Measurements from ENCODE around the gene GTF3C1.

GTF3C1 gene

GRCh38 chr16:27517664-27518063 lies 32.0 kb downstream of the GTF3C1 start:
- DNase-seq = no peak

DNA sequence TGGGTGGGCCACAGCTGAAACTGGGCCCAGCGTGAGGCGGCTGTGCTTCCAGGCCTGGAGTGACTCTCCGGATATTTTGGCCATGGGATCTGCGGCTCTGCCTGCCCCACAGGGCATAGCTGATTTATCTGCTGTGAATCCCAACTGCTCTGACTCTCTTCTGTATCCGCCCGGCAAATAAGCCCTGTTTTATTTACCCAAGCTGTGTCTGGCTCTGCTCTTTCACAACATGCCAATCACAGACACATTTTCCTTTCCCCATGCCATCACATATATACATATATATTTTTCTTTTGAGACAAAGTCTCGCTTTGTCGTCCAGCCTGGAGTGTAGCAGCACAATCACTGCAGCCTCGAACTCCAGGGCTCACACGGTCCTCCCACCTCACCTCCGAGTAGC lies 33.3 kb downstream of the GTF3C1 start:
- DNase-seq = no peak

- DNase-seq = no peak
Observed at GRCh38 chr16:27515874-27516353, 33.8 kb downstream of the GTF3C1 start.

DNA sequence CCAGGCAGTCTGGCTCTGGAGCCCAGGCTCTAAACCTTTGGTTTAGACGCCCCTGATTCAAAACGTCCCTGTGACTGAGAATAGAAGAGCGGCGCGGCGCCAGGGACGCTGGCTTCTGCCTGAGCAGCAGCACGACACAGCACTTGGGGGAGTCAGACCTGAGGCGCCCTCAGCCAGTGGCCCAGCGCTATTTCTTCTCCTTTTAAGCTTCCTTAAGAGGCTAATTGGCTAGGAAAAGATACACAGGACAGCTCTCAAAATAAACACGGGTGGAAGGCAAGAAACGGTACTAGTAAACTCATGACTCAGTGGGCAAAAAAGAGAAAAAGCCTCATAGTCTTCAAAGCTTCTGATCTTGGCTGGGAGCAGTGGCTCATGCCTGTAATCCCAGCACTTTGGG lies 34.9 kb downstream of the GTF3C1 start:
- DNase-seq = no peak

DNA sequence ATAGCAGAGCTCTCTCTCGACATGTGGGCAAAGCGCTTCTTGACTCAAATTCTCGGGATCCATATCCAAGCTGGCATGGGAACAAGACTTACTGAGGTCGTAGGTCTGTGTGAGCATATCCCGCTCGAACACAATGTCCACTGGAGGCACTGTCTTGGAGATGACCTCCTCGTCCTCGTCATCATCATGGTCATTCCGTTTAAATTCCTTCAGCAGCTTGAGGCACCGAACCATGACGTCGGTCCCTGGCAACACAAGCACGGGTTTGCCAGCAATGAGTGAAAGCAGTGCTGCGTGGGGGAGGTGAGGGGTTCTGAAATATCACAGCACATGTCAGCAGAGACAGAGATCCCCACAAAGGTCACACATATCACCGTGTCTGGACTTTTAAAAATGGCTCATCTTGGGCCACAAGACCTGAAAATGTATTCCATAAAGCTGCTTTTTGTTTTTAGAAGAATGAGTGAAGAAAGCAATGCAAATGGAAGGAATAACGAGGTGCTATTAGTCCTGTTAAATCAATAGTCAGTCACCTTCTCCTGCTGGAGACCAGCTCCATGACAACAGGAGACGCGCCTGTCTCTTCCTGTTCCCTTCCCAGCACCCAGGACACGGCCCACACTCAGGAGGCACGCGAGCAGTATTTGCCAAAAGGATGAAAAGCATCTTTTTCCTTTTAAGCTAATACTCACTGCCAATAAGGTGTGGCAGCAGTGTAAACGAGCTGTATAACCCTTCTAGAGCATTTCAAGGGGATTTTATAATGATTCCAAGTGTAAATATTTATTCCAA lies 37.9 kb downstream of the GTF3C1 start:
- DNase-seq = no peak

DNA sequence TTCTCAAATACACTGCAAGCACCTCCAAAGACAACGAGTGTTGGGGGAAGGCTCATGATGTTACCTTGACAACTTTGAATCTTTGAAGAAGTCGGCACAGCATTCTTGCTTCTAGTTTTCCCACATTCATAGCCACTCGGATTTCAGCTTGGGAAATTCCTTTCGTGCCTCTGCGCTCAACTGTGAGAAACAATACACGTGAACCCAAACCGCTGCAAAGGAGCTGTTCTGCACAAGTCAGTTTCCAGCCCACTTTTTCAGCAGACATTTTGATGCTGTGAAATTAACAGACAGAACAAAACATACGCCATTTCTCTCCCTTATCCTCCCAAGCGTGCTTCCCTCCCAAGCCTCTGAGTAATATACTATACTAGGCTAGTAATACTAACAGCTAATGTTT lies 41.2 kb downstream of the GTF3C1 start:
- no peak for DNase-seq

DNA sequence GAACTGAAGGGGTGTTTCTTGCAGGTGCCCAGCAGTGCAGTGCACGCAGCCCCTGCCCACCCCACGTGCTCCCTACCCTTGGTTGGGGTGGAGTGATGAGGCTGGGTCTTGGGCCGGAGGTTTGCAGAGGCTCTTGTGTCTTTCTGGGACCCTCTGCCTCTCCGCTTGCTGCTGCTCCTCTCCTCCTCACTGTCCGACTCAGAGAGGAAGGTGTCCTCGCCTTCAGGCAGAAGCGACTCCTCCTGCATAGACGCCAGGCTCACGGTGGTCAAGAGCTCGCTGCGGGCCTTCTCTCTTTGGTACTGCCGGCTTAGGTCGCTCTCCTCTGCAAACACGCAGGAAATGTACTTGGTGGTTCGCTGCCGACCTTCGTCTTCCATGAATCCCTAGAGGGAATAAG lies 42.9 kb downstream of the GTF3C1 start:
- no peak for DNase-seq

DNA sequence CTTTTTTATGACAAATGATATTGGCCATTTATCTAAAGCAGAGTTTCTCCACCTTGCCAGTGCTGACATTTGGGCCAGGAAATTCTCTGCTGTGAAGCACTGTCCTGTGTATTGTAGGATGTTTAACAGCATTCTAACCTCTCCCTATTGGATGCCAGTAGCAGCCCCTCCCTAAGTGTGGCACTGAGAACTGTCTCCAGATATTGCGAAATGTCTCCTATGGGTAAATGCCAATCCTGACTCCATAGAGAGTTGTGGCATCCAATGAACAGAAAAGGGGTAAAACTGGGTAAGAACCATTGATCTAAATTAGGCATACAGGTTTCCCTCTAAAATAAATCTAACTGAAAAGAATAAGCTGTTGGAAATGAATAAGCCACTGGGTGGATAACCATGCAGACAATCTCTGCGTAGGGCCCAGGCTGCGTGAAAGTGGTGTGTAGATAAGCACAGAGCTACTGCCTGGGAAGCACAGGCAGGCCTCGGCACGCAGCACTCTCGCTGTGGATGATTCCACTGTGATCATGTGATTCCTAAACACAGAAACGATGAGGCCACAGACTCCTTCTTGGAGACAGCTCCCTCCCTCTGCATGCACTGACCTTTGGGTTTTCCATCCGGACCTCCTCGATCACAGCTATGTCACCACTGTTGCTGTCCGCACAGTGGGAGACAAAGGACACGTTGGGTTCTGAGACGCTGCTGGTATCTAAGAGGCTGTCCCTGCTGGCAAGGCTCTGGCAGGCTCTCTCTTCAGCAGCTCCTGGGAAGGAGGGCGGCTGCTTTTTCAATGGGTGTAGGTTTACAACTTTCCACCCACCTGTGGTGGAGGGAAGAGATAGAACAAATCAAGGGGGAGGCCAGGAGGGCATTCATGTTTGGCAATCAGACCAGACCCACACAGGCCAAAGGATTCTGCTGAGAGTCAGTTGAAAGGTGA lies 44.1 kb downstream of the GTF3C1 start:
- DNase-seq = no peak

- DNase-seq = no peak
Observed at GRCh38 chr16:27503662-27504061, 46.1 kb downstream of the GTF3C1 start.

DNA sequence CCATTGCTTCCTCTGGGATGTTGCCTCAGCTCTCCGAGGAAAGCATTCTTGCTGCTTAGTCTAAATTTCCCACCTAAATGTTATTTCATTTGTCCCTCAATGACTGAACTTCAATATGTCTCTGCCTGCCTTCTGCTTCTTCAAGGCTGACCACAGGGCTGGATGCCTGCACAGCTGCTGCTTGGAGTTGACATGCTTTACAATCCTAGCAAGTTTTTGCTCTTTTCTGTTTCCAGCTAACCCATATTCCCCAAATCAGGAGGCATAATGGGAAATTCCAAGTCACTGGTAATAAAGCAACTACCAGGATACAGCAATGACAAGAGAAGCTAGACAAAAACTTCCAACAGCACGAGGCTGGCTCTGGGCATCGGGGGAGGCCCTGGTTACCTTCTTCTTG lies 48.9 kb downstream of the GTF3C1 start:
- no peak for DNase-seq

DNA sequence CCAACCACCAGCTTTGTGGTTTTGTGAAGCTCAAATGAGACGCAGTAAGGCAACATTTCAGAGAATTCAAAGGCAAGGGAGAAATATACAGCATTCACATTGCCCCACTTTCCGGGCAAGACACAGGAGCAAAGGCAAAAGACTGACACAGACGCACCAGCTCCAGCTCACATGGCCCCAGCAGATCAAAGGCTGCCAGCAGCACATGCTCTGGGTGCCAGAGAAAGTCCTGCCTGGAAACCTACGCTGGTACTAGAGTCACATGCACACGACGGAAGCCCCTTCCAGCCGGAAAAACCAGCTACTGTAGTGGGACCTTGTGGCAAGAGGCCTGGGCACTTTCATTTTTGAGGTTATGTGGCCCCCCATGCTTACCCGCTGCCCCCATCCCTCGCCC lies 50.1 kb downstream of the GTF3C1 start:
- no peak for DNase-seq

GRCh38 chr16:27498916-27499658 lies 50.6 kb downstream of the GTF3C1 start:
- no peak for DNase-seq

GRCh38 chr16:27498031-27498825 lies 51.5 kb downstream of the GTF3C1 start:
- no peak for DNase-seq

DNA sequence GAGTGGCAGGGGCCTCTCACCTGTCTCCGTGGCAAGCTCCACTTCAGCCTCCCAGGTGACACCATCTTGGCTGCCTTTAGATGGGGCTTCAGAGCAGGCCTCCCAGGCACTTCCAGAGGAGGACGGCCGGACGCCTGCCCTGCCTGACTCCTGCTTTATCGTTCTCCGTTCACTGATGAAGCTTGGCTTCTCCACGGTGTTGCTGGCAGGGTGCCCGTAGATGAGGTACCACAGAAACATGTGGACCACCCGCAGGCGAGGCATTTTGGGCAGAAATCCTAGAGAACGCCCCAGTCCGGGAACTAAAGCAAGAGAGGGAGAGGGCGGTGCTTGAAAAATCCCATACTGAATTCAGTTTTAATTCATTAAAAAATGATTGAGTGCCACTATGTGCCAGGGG lies 54.5 kb downstream of the GTF3C1 start:
- DNase-seq = no peak

DNA sequence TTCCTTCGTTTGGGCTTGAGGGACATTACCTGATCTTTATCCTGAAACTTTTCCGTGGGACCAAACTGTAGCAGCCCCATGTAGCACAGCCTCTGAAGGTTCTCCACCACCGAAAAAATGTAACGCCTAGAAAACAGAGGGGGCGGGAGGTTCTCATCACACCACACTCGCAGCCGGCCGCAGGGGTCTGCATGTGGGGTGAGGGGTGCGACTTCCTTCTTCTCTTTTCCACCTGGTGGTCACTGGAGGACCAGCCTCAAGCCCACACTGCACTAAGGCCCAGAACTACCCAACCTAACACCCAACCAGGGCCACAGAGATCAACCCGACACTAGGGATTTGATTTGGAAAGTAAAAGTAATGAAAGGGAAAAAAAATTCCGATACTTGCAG lies 57.1 kb downstream of the GTF3C1 start:
- no peak for DNase-seq

GRCh38 chr16:27491894-27492587 lies 57.7 kb downstream of the GTF3C1 start:
- DNase-seq = no peak

DNA sequence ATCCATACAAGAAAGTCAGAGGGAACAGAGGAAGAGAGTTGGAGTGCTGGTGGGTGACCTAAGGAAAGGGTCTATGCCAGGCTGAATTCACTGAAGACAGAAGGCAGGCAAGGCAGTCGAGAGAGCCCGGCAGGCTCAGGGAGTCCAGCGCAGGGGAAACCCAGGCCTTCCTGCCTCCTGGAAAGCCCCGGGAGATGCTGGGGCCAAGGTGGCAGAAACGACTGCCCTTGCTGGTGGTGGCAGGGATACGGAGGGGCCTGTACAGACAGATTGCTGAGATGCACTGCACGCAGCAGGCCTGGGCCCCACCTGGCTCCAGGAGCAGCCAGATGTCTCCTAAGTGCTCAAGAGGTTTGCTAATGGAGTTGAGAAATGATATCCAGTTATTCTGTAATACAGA lies 59.8 kb downstream of the GTF3C1 start:
- DNase-seq = no peak

DNA sequence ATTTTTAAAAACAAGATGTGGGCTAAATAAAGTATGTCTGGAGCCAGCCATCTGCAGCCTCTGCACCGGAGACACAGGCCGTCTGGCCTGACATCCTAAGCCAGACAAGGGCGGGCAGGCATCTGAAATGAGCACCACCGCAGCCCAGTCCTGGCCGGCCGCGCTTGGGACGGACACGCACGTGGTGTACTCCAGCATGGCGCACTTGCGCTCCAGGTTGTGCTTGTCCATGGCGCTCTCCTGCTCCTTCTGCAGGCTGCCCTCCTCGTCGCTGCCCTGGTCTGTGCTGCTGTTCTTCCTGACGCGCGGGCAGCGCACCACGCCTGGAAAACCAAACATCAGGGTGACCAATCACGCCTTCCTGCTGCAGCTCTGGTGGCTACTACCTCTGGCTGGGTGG lies 60.3 kb downstream of the GTF3C1 start:
- no peak for DNase-seq

- no peak for DNase-seq
Observed at GRCh38 chr16:27486760-27487159, 63.0 kb downstream of the GTF3C1 start.

- DNase-seq = no peak
Observed at GRCh38 chr16:27486344-27486743, 63.4 kb downstream of the GTF3C1 start.

DNA sequence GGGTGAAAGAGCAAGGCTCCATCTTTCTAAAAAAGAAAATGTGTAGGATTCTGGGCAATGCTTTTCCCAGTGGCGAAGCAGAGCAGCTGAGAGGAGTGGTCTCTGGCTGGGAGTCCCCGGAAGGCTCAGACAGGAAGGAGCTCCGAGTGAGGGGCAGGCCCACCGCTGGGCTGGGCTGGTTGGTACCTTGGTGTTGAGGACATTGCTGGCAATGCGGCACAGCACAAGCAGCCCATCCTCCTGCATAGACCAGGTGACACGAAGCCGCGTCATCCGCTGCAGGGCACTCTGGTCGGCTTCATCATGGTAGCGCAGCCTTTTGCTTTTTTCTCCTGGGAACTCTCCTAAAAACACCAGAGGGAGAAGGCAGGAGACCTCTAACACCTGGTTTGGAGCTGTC lies 63.9 kb downstream of the GTF3C1 start:
- no peak for DNase-seq

GRCh38 chr16:27485126-27485525 lies 64.6 kb downstream of the GTF3C1 start:
- no peak for DNase-seq

Data from activated naive CD4-positive, alpha-beta T cell (primary cell).